Measurements from ENCODE around the gene MTM1.

MTM1 gene

GRCh38 chrX:150551963-150552362, 16.5 kb upstream of the MTM1 start:
- no peak for DNase-seq

GRCh38 chrX:150558424-150558823, 10.0 kb upstream of the MTM1 start:
- no peak for DNase-seq

- no peak for DNase-seq
These were observed 3.6 kb upstream of the MTM1 start for GRCh38 chrX:150564838-150565237.

- DNase-seq: no peak
These were observed 2.9 kb upstream of the MTM1 start for GRCh38 chrX:150565551-150565950.

- no peak for DNase-seq
These were observed 1.7 kb upstream of the MTM1 start for GRCh38 chrX:150566734-150567182.

GRCh38 chrX:150567645-150568319, 639 bp upstream of the MTM1 start:
- no peak for DNase-seq

GRCh38 chrX:150569155-150569477, 695 bp downstream of the MTM1 start:
- DNase-seq: no peak

- no peak for DNase-seq
These were observed 2.1 kb downstream of the MTM1 start for GRCh38 chrX:150570512-150570911.

GRCh38 chrX:150572206-150572605, 3.8 kb downstream of the MTM1 start:
- DNase-seq: no peak

GRCh38 chrX:150573106-150573505, 4.7 kb downstream of the MTM1 start:
- no peak for DNase-seq

GRCh38 chrX:150573702-150574101, 5.3 kb downstream of the MTM1 start:
- DNase-seq: no peak

- DNase-seq: no peak
These were observed 6.4 kb downstream of the MTM1 start for GRCh38 chrX:150574559-150575418.

- DNase-seq: no peak
These were observed 7.0 kb downstream of the MTM1 start for GRCh38 chrX:150575419-150575814.

- DNase-seq: no peak
These were observed 8.8 kb downstream of the MTM1 start for GRCh38 chrX:150577174-150577573.

- no peak for DNase-seq
These were observed 12.8 kb downstream of the MTM1 start for GRCh38 chrX:150581093-150581775.

- no peak for DNase-seq
These were observed 14.0 kb downstream of the MTM1 start for GRCh38 chrX:150582338-150582948.

GRCh38 chrX:150587585-150588503, 19.4 kb downstream of the MTM1 start:
- no peak for DNase-seq

GRCh38 chrX:150594584-150594983, 26.2 kb downstream of the MTM1 start:
- DNase-seq: no peak

- DNase-seq: no peak
These were observed 30.8 kb downstream of the MTM1 start for GRCh38 chrX:150599226-150599625.

- DNase-seq: no peak
These were observed 33.9 kb downstream of the MTM1 start for GRCh38 chrX:150602296-150602695.

- no peak for DNase-seq
These were observed 34.3 kb downstream of the MTM1 start for GRCh38 chrX:150602743-150603142.

- no peak for DNase-seq
These were observed 37.2 kb downstream of the MTM1 start for GRCh38 chrX:150605603-150606002.

All from DMS153 (cell line).